Astrocyte (in vitro differentiated cells and primary cell): Measurements from ENCODE around the gene MYO5B. TPM values are rescaled to one million over a fixed set of nuclear protein-coding genes. Genes with fewer than 3 reads are reported as not detected.
"Not testable (repeated sequence)": the region's sequence is repeated elsewhere in the genome, so short reads cannot be mapped to it uniquely, and the experiment has no call there.

ENCODE experiments used
- DNase-seq: peaks from one replicate; pipeline ENCODE4 v3.0.0-alpha.2; 2010; ENCODE audit warnings: low read depth
- FAIRE-seq: peaks from 2 replicates; lab custom pipeline; 2011; peaks lifted over from hg19 to GRCh38; lab: Jason Lieb, UNC
- H2AFZ ChIP-seq: 2 replicates; pipeline ENCODE4 v1.6.0; 2012; ENCODE audit warnings: low read depth, low read length, inconsistent platforms
- H3K27ac ChIP-seq: 2 replicates; pipeline ENCODE4 v1.5.1; 2011; ENCODE audit warnings: low read depth, low read length, inconsistent platforms
- H3K27me3 ChIP-seq: 2 replicates; pipeline ENCODE4 v1.6.0; 2011; ENCODE audit warnings: low read length, inconsistent platforms; ENCODE audit not compliant: insufficient read depth
- H3K36me3 ChIP-seq: 2 replicates; pipeline ENCODE4 v1.5.1; 2011; ENCODE audit warnings: low read length, inconsistent platforms; ENCODE audit not compliant: insufficient read depth
- H3K4me1 ChIP-seq: 2 replicates; pipeline ENCODE4 v1.5.1; 2011; ENCODE audit warnings: low read length, inconsistent platforms; ENCODE audit not compliant: insufficient read depth
- H3K4me2 ChIP-seq: 2 replicates; pipeline ENCODE4 v1.6.0; 2012; ENCODE audit warnings: low read length, inconsistent platforms
- H3K4me3 ChIP-seq: 2 replicates; pipeline ENCODE4 v1.5.1; 2011; ENCODE audit warnings: low read depth, mild to moderate bottlenecking, low read length, inconsistent platforms; ENCODE audit not compliant: insufficient read depth
- H3K79me2 ChIP-seq: 2 replicates; pipeline ENCODE4 v1.6.0; 2012; ENCODE audit warnings: mild to moderate bottlenecking, low read length, inconsistent platforms; ENCODE audit not compliant: insufficient read depth
- H3K9ac ChIP-seq: 2 replicates; pipeline ENCODE4 v1.6.0; 2012; ENCODE audit warnings: mild to moderate bottlenecking, low read length, inconsistent platforms
- H3K9me3 ChIP-seq: 2 replicates; pipeline ENCODE4 v1.5.1; 2012; ENCODE audit warnings: low read depth, mild to moderate bottlenecking, low read length, inconsistent platforms; ENCODE audit not compliant: insufficient read depth
- H4K20me1 ChIP-seq: 2 replicates; pipeline ENCODE4 v1.6.0; 2012; ENCODE audit warnings: low read length, inconsistent platforms; ENCODE audit not compliant: insufficient read depth
- H3K27ac Mint-ChIP-seq: one replicate; pipeline ENCODE4 v1.8.0; 2021; ENCODE audit warnings: mild to moderate bottlenecking, mixed read lengths; ENCODE audit not compliant: unreplicated experiment
- H3K27me3 Mint-ChIP-seq: one replicate; pipeline ENCODE4 v1.8.0; 2021; ENCODE audit warnings: low read depth, mixed read lengths; ENCODE audit not compliant: unreplicated experiment
- H3K36me3 Mint-ChIP-seq: one replicate; pipeline ENCODE4 v1.8.0; 2021; ENCODE audit warnings: low read depth, mixed read lengths; ENCODE audit not compliant: unreplicated experiment
- H3K4me1 Mint-ChIP-seq: one replicate; pipeline ENCODE4 v1.8.0; 2021; ENCODE audit warnings: low read depth, mixed read lengths; ENCODE audit not compliant: unreplicated experiment
- H3K4me3 Mint-ChIP-seq: one replicate; pipeline ENCODE4 v1.8.0; 2021; ENCODE audit warnings: mild to moderate bottlenecking, moderate library complexity, mixed read lengths; ENCODE audit not compliant: unreplicated experiment
- H3K9me3 Mint-ChIP-seq: one replicate; pipeline ENCODE4 v1.8.0; 2021; ENCODE audit warnings: mild to moderate bottlenecking, mixed read lengths; ENCODE audit not compliant: unreplicated experiment
- CTCF ChIP-seq: IDR thresholded peaks from 2 replicates; pipeline ENCODE4 v1.5.1; 2011; ENCODE audit warnings: low read depth, mild to moderate bottlenecking, inconsistent platforms, low read length, moderate library complexity; ENCODE audit not compliant: insufficient read depth
- EZH2 ChIP-seq: IDR thresholded peaks from 2 replicates; pipeline ENCODE4 v1.6.1; 2012; ENCODE audit warnings: mild to moderate bottlenecking, low read length, inconsistent platforms; ENCODE audit not compliant: insufficient read depth
- total RNA-seq: library from RNA; stranded (reverse); gene quantifications from 2 replicates; pipeline ENCODE4 v1.2.1, GENCODE V29; 2021

MYO5B gene
- total RNA-seq, 1 donor from 2014 or later: 8.3 TPM

- H3K4me3 Mint-ChIP-seq: no peak overlapping the region
- H3K27ac Mint-ChIP-seq: no peak overlapping the region
- H3K27ac ChIP-seq: no peak overlapping the region
- TF ChIP-seq EZH2 (no peak), CTCF (no peak)
- no peak overlapping the region for H2AFZ ChIP-seq
- peaks cover 5% of the 10 kb centered on the region for H3K9me3 Mint-ChIP-seq
- H3K36me3 Mint-ChIP-seq: no peaks in the 10 kb centered on the region
- peaks cover 4% of the 10 kb centered on the region for H3K4me1 Mint-ChIP-seq
- DNase-seq: no peak
- FAIRE-seq: no peak
- H4K20me1 ChIP-seq: no peaks in the 10 kb centered on the region
- no peaks in the 10 kb centered on the region for H3K36me3 ChIP-seq
- no peaks in the 10 kb centered on the region for H3K79me2 ChIP-seq
- no peak overlapping the region for H3K4me3 ChIP-seq
- no peaks in the 10 kb centered on the region for H3K27me3 ChIP-seq
- no peaks in the 10 kb centered on the region for H3K9me3 ChIP-seq
- H3K9ac ChIP-seq: no peak overlapping the region
- no peaks in the 10 kb centered on the region for H3K4me1 ChIP-seq
- no peak overlapping the region for H3K4me2 ChIP-seq
- H3K27me3 Mint-ChIP-seq: peaks cover 4% of the 10 kb centered on the region
Measured at GRCh38 chr18:50232419-50232818, 37.5 kb upstream of the MYO5B start.

- H2AFZ ChIP-seq: no peak overlapping the region
- FAIRE-seq: no peak
- H3K9me3 Mint-ChIP-seq: peaks cover 5% of the 10 kb centered on the region
- H3K4me3 Mint-ChIP-seq: no peak overlapping the region
- H3K4me3 ChIP-seq: no peak overlapping the region
- H3K36me3 Mint-ChIP-seq: no peaks in the 10 kb centered on the region
- no peaks in the 10 kb centered on the region for H3K36me3 ChIP-seq
- DNase-seq: no peak
- no peaks in the 10 kb centered on the region for H3K79me2 ChIP-seq
- peaks cover 4% of the 10 kb centered on the region for H3K4me1 Mint-ChIP-seq
- H3K27ac ChIP-seq: no peak overlapping the region
- H3K9me3 ChIP-seq: no peaks in the 10 kb centered on the region
- no peak overlapping the region for H3K9ac ChIP-seq
- H4K20me1 ChIP-seq: no peaks in the 10 kb centered on the region
- no peak overlapping the region for H3K27ac Mint-ChIP-seq
- H3K27me3 ChIP-seq: no peaks in the 10 kb centered on the region
- no peak for TF ChIP-seq EZH2
- TF ChIP-seq CTCF: no peak
- H3K4me1 ChIP-seq: no peaks in the 10 kb centered on the region
- peaks cover 4% of the 10 kb centered on the region for H3K27me3 Mint-ChIP-seq
- H3K4me2 ChIP-seq: no peak overlapping the region
Measured at GRCh38 chr18:50231621-50232020, 36.7 kb upstream of the MYO5B start.

GRCh38 chr18:50220249-50220648 is 25.3 kb upstream of the MYO5B start:
- not testable (repeated sequence) for H3K27ac ChIP-seq, H3K36me3 ChIP-seq, H3K36me3 Mint-ChIP-seq, H3K4me3 Mint-ChIP-seq, H2AFZ ChIP-seq, H3K4me1 Mint-ChIP-seq, H3K27ac Mint-ChIP-seq, FAIRE-seq, H3K4me1 ChIP-seq, H3K9ac ChIP-seq, H3K79me2 ChIP-seq, H3K4me2 ChIP-seq, DNase-seq, H3K4me3 ChIP-seq, H4K20me1 ChIP-seq, H3K9me3 ChIP-seq
- peaks cover 13% of the 10 kb centered on the region for H3K27me3 ChIP-seq
- Mint-ChIP-seq H3K9me3 (peaks cover 20% of the 10 kb centered on the region), H3K27me3 (peaks cover 19% of the 10 kb centered on the region)
